Liver (tissue), 9 donors: ENCODE results near the gene CYFIP1. TPM values are rescaled to one million over a fixed set of nuclear protein-coding genes. Genes with fewer than 3 reads are reported as not detected.

Experiments
- DNase-seq: peaks from one replicate; pipeline ENCODE4 v3.0.0-alpha.2; 2017; ENCODE audit warnings: low spot score
- H3K27ac ChIP-seq, 2 donors: one replicate each; pipeline ENCODE4 v1.7.0; 2013; ENCODE audit warnings: inconsistent platforms in 2 of 2, low read length in 2 of 2, control low read depth in 1 of 2, low read depth in 1 of 2, mild to moderate bottlenecking in 1 of 2
- H3K27me3 ChIP-seq, 4 donors: one replicate each; pipeline versions ENCODE4 v1.6.1 to v1.7.0; 2013; ENCODE audit warnings: low read length in 3 of 4, inconsistent platforms in 1 of 4, mild to moderate bottlenecking in 1 of 4, moderate library complexity in 1 of 4; ENCODE audit not compliant: control insufficient read depth in 4 of 4, insufficient read depth in 4 of 4
- H3K36me3 ChIP-seq, 4 donors: one replicate each; pipeline versions ENCODE4 v1.6.1 to v1.7.0; 2013; ENCODE audit warnings: low read length in 3 of 4, mild to moderate bottlenecking in 3 of 4, low read depth in 1 of 4, moderate library complexity in 1 of 4; ENCODE audit not compliant: control insufficient read depth in 4 of 4, insufficient read depth in 3 of 4
- H3K4me1 ChIP-seq, 4 donors: one replicate each; pipeline versions ENCODE4 v1.6.1 to v1.7.0; 2013; ENCODE audit warnings: low read length in 3 of 4, mild to moderate bottlenecking in 3 of 4, moderate library complexity in 1 of 4; ENCODE audit not compliant: control insufficient read depth in 4 of 4, insufficient read depth in 4 of 4
- H3K4me3 ChIP-seq, 3 donors: one replicate each; pipeline versions ENCODE4 v1.6.1 to v1.7.0; 2013; ENCODE audit warnings: low read length in 3 of 3, control low read depth in 1 of 3, low read depth in 1 of 3, mild to moderate bottlenecking in 1 of 3
- H3K9ac ChIP-seq, 2 donors: one replicate each; pipeline ENCODE4 v1.7.0; 2013; ENCODE audit warnings: low read length in 2 of 2, mild to moderate bottlenecking in 2 of 2, moderate library complexity in 2 of 2, control low read depth in 1 of 2, low read depth in 1 of 2
- H3K9me3 ChIP-seq, 4 donors: one replicate each; pipeline versions ENCODE4 v1.6.1 to v1.7.0; 2013; ENCODE audit warnings: low read length in 3 of 4; ENCODE audit not compliant: control insufficient read depth in 4 of 4
- ATF3 ChIP-seq: IDR thresholded peaks from 2 replicates; pipeline ENCODE4 v1.6.1; 2016; ENCODE audit warnings: antibody characterized with exemption
- CTCF ChIP-seq: fragments of 150-350 bp; IDR thresholded peaks from 2 replicates; pipeline ENCODE4 v1.5.1; 2017; ENCODE audit warnings: improper control_type of control experiment, low read depth, low read length; ENCODE audit not compliant: missing input control
- EGR1 ChIP-seq, 2 donors: IDR thresholded peaks; 2 replicates each; pipeline ENCODE4 v1.6.1; 2016 to 2018; ENCODE audit warnings: antibody characterized with exemption in 2 of 2, low read depth in 2 of 2
- FOXA1 ChIP-seq: IDR thresholded peaks from 2 replicates; pipeline ENCODE4 v1.6.1; 2016; ENCODE audit warnings: antibody characterized with exemption
- FOXA2 ChIP-seq: IDR thresholded peaks from 2 replicates; pipeline ENCODE4 v1.6.1; 2016; ENCODE audit warnings: antibody characterized with exemption
- GABPA ChIP-seq, 2 donors: IDR thresholded peaks in 1 of 2; conservative IDR thresholded peaks in 1 of 2; 2 replicates each; pipeline ENCODE4 v1.6.1; 2016; ENCODE audit warnings: antibody characterized with exemption in 2 of 2, mild to moderate bottlenecking in 1 of 2, moderate library complexity in 1 of 2
- HNF4A ChIP-seq, 2 donors: conservative IDR thresholded peaks; 2 replicates each; pipeline ENCODE4 v1.6.1; 2016; ENCODE audit warnings: antibody characterized with exemption in 2 of 2, mild to moderate bottlenecking in 2 of 2
- HNF4G ChIP-seq: IDR thresholded peaks from 2 replicates; pipeline ENCODE4 v1.6.1; 2016; ENCODE audit warnings: antibody characterized with exemption
- JUND ChIP-seq, 2 donors: IDR thresholded peaks; 2 replicates each; pipeline ENCODE4 v1.6.1; 2016; ENCODE audit warnings: antibody characterized with exemption in 2 of 2
- MAX ChIP-seq: IDR thresholded peaks from 2 replicates; pipeline ENCODE4 v1.6.1; 2016; ENCODE audit warnings: antibody characterized with exemption
- NR2F2 ChIP-seq: IDR thresholded peaks from 2 replicates; pipeline ENCODE4 v1.6.1; 2016; ENCODE audit warnings: antibody characterized with exemption
- RAD21 ChIP-seq, 2 donors: IDR thresholded peaks; 2 replicates each; pipeline ENCODE4 v1.6.1; 2016; ENCODE audit warnings: antibody characterized with exemption in 2 of 2, mild to moderate bottlenecking in 2 of 2
- REST ChIP-seq: IDR thresholded peaks from 2 replicates; pipeline ENCODE4 v1.6.1; 2016; ENCODE audit warnings: antibody characterized with exemption, mild to moderate bottlenecking
- RXRA ChIP-seq, 2 donors: IDR thresholded peaks; 2 replicates each; pipeline ENCODE4 v1.6.1; 2017 to 2018; ENCODE audit warnings: antibody characterized with exemption in 2 of 2, mild to moderate bottlenecking in 1 of 2
- SP1 ChIP-seq: IDR thresholded peaks from 2 replicates; pipeline ENCODE4 v1.6.1; 2018; ENCODE audit warnings: antibody characterized with exemption, mild to moderate bottlenecking
- TAF1 ChIP-seq: conservative IDR thresholded peaks from 2 replicates; pipeline ENCODE4 v1.6.1; 2016; ENCODE audit warnings: antibody characterized with exemption, mild to moderate bottlenecking
- YY1 ChIP-seq: IDR thresholded peaks from 2 replicates; pipeline ENCODE4 v1.6.1; 2016; ENCODE audit warnings: antibody characterized with exemption, mild to moderate bottlenecking
- WGBS: extraction: QIAGEN DNeasy Blood & Tissue Kit; methylation state at CpG from one replicate; pipeline ENCODE4 v1.1.7; 2013; 5-methylcytosine and 5-hydroxymethylcytosine counted together
- polyA plus RNA-seq, 2 donors: library from polyadenylated mRNA; stranded (reverse) in 1 of 2; unstranded in 1 of 2; fragments of 200-250 nt in 1 of 2; fragments of >200 nt in 1 of 2; fragmentation: Nextera tagmentation in 1 of 2; extraction: Ambion mirVana in 1 of 2; gene quantifications; one replicate each; pipeline versions ENCODE4 v1.2.1 to v1.2.3, GENCODE V29; 2013 to 2015
- total RNA-seq, 2 donors: library from RNA; depleted of rRNA; stranded (reverse); fragments of >200 nt; gene quantifications; one replicate each; pipeline ENCODE4 v1.2.3, GENCODE V29; 2014
- TF ChIP-seq, protein P1 (sequence below): IDR thresholded peaks from 2 replicates; pipeline ENCODE4 v1.6.1; 2016; ENCODE audit warnings: antibody characterized with exemption
- donor health status: healthy.
- donor health status: healthy.
- donor health status: healthy.
- donor health status: healthy.
- donor health status: healthy.

Gene CYFIP1
- total and polyA plus RNA-seq, 4 donors, result 13.5 to 48.3 (median 38.3) TPM

GRCh38 chr15:22891426-22892210, 88.5 kb downstream of the CYFIP1 start:
- no peak for DNase-seq
- WGBS, result 94% methylated on average over 33 of the region's 33 CpGs
- Histone ChIP-seq H3K4me3 (no peak overlapping the region), H3K27ac (no peak overlapping the region), H3K27me3 (no peaks in the 10 kb centered on the region), H3K9ac (no peak overlapping the region), H3K9me3 (no peaks in the 10 kb centered on the region), H3K36me3 (peaks cover 5 to 48% (median 21%) of the 10 kb centered on the region in 4 donors), H3K4me1 (no peaks in the 10 kb centered on the region)
- TF ChIP-seq ATF3, result no peak
- TF ChIP-seq REST, result no peak
- TF ChIP-seq GABPA (IDR thresholded peaks at IDR 0.05 in 1 of 2, conservative IDR thresholded peaks at IDR 0.05 in 1 of 2), result no peak
- no peak for TF ChIP-seq HNF4G
- no peak for TF ChIP-seq EGR1 (IDR thresholded peaks at IDR 0.05; ENCODE audit: low read depth in 2 of 2)
- TF ChIP-seq HNF4A (conservative IDR thresholded peaks at IDR 0.05), result no peak
- TF ChIP-seq NR2F2, result no peak
- TF ChIP-seq SP1, result no peak
- TF ChIP-seq, protein P1, sequence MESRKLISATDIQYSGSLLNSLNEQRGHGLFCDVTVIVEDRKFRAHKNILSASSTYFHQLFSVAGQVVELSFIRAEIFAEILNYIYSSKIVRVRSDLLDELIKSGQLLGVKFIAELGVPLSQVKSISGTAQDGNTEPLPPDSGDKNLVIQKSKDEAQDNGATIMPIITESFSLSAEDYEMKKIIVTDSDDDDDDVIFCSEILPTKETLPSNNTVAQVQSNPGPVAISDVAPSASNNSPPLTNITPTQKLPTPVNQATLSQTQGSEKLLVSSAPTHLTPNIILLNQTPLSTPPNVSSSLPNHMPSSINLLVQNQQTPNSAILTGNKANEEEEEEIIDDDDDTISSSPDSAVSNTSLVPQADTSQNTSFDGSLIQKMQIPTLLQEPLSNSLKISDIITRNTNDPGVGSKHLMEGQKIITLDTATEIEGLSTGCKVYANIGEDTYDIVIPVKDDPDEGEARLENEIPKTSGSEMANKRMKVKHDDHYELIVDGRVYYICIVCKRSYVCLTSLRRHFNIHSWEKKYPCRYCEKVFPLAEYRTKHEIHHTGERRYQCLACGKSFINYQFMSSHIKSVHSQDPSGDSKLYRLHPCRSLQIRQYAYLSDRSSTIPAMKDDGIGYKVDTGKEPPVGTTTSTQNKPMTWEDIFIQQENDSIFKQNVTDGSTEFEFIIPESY, result no peak
- no peak for TF ChIP-seq RAD21 (IDR thresholded peaks at IDR 0.05)
- no peak for TF ChIP-seq CTCF
- TF ChIP-seq FOXA1, result no peak
- no peak for TF ChIP-seq MAX
- no peak for TF ChIP-seq FOXA2
- no peak for TF ChIP-seq YY1
- no peak for TF ChIP-seq JUND (IDR thresholded peaks at IDR 0.05)
- TF ChIP-seq RXRA (IDR thresholded peaks at IDR 0.05), result no peak
- TF ChIP-seq TAF1, result no peak
